HEK293 (cell line): ENCODE data around the gene SERINC4.

Source experiments
- YY1 ChIP-seq: fragments of 450-650 bp; formaldehyde crosslinking; IDR thresholded peaks from 2 replicates; pipeline ENCODE4 v1.5.1; 2018; ENCODE audit warnings: missing biosample characterization, missing genetic modification characterization
- ZNF114 ChIP-seq: fragments of 450-650 bp; formaldehyde crosslinking; IDR thresholded peaks from 2 replicates; pipeline ENCODE4 v1.5.0; 2017; ENCODE audit warnings: missing biosample characterization, missing genetic modification characterization
- ZNF140 ChIP-seq: fragments of 450-650 bp; formaldehyde crosslinking; IDR thresholded peaks from 2 replicates; pipeline ENCODE4 v1.5.1; 2016; ENCODE audit warnings: missing biosample characterization, missing genetic modification characterization
- ZNF184 ChIP-seq: fragments of 450-650 bp; IDR thresholded peaks from 2 replicates; pipeline ENCODE4 v1.5.1; 2018; ENCODE audit warnings: missing biosample characterization, mild to moderate bottlenecking, missing genetic modification characterization
- ZNF423 ChIP-seq: fragments of 450-650 bp; formaldehyde crosslinking; IDR thresholded peaks from 2 replicates; pipeline ENCODE4 v1.5.1; 2016; ENCODE audit warnings: missing biosample characterization, missing genetic modification characterization
- ZNF560 ChIP-seq: fragments of 450-650 bp; formaldehyde crosslinking; IDR thresholded peaks from 2 replicates; pipeline ENCODE4 v1.5.1; 2017; ENCODE audit warnings: missing biosample characterization, missing genetic modification characterization, borderline replicate concordance
- ZNF747 ChIP-seq: fragments of 450-650 bp; formaldehyde crosslinking; IDR thresholded peaks from 2 replicates; pipeline ENCODE4 v1.5.1; 2016; ENCODE audit warnings: missing biosample characterization, missing genetic modification characterization
- ZNF843 ChIP-seq: fragments of 450-650 bp; formaldehyde crosslinking; IDR thresholded peaks from 2 replicates; pipeline ENCODE4 v1.5.1; 2016; ENCODE audit warnings: missing biosample characterization, missing genetic modification characterization
- TF ChIP-seq, protein P1 (sequence below): fragments of 450-650 bp; formaldehyde crosslinking; IDR thresholded peaks from 2 replicates; pipeline ENCODE4 v1.5.1; 2016; ENCODE audit warnings: missing biosample characterization, missing genetic modification characterization
- TF ChIP-seq, protein P2 (sequence below): fragments of 450-650 bp; formaldehyde crosslinking; IDR thresholded peaks from 2 replicates; pipeline ENCODE4 v1.5.1; 2016; ENCODE audit warnings: missing biosample characterization, missing genetic modification characterization, low read depth
- TF ChIP-seq, protein P3 (sequence below): fragments of 450-650 bp; formaldehyde crosslinking; IDR thresholded peaks from 2 replicates; pipeline ENCODE4 v1.5.1; 2016; ENCODE audit warnings: missing biosample characterization, missing genetic modification characterization

DNA sequence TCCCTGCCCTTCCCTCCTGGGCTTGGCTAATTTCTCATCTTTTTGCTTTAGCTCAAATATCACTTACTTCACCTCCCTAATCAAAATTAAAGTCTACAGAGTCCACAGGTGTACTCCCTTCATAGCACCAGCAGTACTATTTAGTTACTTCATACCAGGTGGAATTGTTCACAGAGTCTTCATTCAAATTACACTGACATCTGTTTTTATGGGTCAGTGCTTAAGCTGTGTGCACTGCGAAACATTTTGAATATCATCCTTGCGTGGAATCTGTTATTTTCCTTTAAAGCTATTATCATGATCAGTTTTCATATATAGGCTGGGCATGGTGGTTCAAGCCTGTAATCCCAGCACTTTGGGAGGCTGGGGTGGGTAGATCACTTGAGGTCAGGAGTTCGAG, 10.6 kb downstream of the SERINC4 start:
- TF ChIP-seq ZNF423 (tag by site-specific recombination) (no peak), YY1 (tag by site-specific recombination) (no peak), ZNF747 (tag by site-specific recombination) (no peak), ZNF843 (tag by site-specific recombination) (no peak), ZNF140 (tag by site-specific recombination) (no peak), ZNF560 (tag by site-specific recombination) (no peak), ZNF114 (no peak), ZNF184 (tag by site-specific recombination) (no peak)
- TF ChIP-seq, protein P1, sequence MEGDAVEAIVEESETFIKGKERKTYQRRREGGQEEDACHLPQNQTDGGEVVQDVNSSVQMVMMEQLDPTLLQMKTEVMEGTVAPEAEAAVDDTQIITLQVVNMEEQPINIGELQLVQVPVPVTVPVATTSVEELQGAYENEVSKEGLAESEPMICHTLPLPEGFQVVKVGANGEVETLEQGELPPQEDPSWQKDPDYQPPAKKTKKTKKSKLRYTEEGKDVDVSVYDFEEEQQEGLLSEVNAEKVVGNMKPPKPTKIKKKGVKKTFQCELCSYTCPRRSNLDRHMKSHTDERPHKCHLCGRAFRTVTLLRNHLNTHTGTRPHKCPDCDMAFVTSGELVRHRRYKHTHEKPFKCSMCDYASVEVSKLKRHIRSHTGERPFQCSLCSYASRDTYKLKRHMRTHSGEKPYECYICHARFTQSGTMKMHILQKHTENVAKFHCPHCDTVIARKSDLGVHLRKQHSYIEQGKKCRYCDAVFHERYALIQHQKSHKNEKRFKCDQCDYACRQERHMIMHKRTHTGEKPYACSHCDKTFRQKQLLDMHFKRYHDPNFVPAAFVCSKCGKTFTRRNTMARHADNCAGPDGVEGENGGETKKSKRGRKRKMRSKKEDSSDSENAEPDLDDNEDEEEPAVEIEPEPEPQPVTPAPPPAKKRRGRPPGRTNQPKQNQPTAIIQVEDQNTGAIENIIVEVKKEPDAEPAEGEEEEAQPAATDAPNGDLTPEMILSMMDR (tag by site-specific recombination), result no peak
- TF ChIP-seq, protein P2, sequence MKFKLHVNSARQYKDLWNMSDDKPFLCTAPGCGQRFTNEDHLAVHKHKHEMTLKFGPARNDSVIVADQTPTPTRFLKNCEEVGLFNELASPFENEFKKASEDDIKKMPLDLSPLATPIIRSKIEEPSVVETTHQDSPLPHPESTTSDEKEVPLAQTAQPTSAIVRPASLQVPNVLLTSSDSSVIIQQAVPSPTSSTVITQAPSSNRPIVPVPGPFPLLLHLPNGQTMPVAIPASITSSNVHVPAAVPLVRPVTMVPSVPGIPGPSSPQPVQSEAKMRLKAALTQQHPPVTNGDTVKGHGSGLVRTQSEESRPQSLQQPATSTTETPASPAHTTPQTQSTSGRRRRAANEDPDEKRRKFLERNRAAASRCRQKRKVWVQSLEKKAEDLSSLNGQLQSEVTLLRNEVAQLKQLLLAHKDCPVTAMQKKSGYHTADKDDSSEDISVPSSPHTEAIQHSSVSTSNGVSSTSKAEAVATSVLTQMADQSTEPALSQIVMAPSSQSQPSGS (tag by site-specific recombination), result no peak
- TF ChIP-seq, protein P3, sequence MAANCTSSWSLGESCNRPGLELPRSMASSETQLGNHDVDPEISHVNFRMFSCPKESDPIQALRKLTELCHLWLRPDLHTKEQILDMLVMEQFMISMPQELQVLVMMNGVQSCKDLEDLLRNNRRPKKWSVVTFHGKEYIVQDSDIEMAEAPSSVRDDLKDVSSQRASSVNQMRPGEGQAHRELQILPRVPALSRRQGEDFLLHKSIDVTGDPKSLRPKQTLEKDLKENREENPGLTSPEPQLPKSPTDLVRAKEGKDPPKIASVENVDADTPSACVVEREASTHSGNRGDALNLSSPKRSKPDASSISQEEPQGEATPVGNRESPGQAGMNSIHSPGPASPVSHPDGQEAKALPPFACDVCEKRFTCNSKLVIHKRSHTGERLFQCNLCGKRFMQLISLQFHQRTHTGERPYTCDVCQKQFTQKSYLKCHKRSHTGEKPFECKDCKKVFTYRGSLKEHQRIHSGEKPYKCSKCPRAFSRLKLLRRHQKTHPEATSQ (tag by site-specific recombination), result no peak
